Liver (tissue), 9 donors: ENCODE measurements around the gene CRACR2A. TPM values are rescaled to one million over a fixed set of nuclear protein-coding genes. Genes with fewer than 3 reads are reported as not detected.

ENCODE experiments used
- DNase-seq: peaks from one replicate; pipeline ENCODE4 v3.0.0-alpha.2; 2017; ENCODE audit warnings: low spot score
- H3K27ac ChIP-seq, 2 donors: one replicate each; pipeline ENCODE4 v1.7.0; 2013; ENCODE audit warnings: inconsistent platforms in 2 of 2, low read length in 2 of 2, control low read depth in 1 of 2, low read depth in 1 of 2, mild to moderate bottlenecking in 1 of 2
- H3K27me3 ChIP-seq, 4 donors: one replicate each; pipeline versions ENCODE4 v1.6.1 to v1.7.0; 2013; ENCODE audit warnings: low read length in 3 of 4, inconsistent platforms in 1 of 4, mild to moderate bottlenecking in 1 of 4, moderate library complexity in 1 of 4; ENCODE audit not compliant: control insufficient read depth in 4 of 4, insufficient read depth in 4 of 4
- H3K36me3 ChIP-seq, 4 donors: one replicate each; pipeline versions ENCODE4 v1.6.1 to v1.7.0; 2013; ENCODE audit warnings: low read length in 3 of 4, mild to moderate bottlenecking in 3 of 4, low read depth in 1 of 4, moderate library complexity in 1 of 4; ENCODE audit not compliant: control insufficient read depth in 4 of 4, insufficient read depth in 3 of 4
- H3K4me1 ChIP-seq, 4 donors: one replicate each; pipeline versions ENCODE4 v1.6.1 to v1.7.0; 2013; ENCODE audit warnings: low read length in 3 of 4, mild to moderate bottlenecking in 3 of 4, moderate library complexity in 1 of 4; ENCODE audit not compliant: control insufficient read depth in 4 of 4, insufficient read depth in 4 of 4
- H3K4me3 ChIP-seq, 3 donors: one replicate each; pipeline versions ENCODE4 v1.6.1 to v1.7.0; 2013; ENCODE audit warnings: low read length in 3 of 3, control low read depth in 1 of 3, low read depth in 1 of 3, mild to moderate bottlenecking in 1 of 3
- H3K9ac ChIP-seq, 2 donors: one replicate each; pipeline ENCODE4 v1.7.0; 2013; ENCODE audit warnings: low read length in 2 of 2, mild to moderate bottlenecking in 2 of 2, moderate library complexity in 2 of 2, control low read depth in 1 of 2, low read depth in 1 of 2
- H3K9me3 ChIP-seq, 4 donors: one replicate each; pipeline versions ENCODE4 v1.6.1 to v1.7.0; 2013; ENCODE audit warnings: low read length in 3 of 4; ENCODE audit not compliant: control insufficient read depth in 4 of 4
- CTCF ChIP-seq: fragments of 150-350 bp; IDR thresholded peaks from 2 replicates; pipeline ENCODE4 v1.5.1; 2017; ENCODE audit warnings: improper control_type of control experiment, low read depth, low read length; ENCODE audit not compliant: missing input control
- EGR1 ChIP-seq, 2 donors: IDR thresholded peaks; 2 replicates each; pipeline ENCODE4 v1.6.1; 2016 to 2018; ENCODE audit warnings: antibody characterized with exemption in 2 of 2, low read depth in 2 of 2
- FOXA1 ChIP-seq: IDR thresholded peaks from 2 replicates; pipeline ENCODE4 v1.6.1; 2016; ENCODE audit warnings: antibody characterized with exemption
- FOXA2 ChIP-seq: IDR thresholded peaks from 2 replicates; pipeline ENCODE4 v1.6.1; 2016; ENCODE audit warnings: antibody characterized with exemption
- HNF4G ChIP-seq: IDR thresholded peaks from 2 replicates; pipeline ENCODE4 v1.6.1; 2016; ENCODE audit warnings: antibody characterized with exemption
- RAD21 ChIP-seq, 2 donors: IDR thresholded peaks; 2 replicates each; pipeline ENCODE4 v1.6.1; 2016; ENCODE audit warnings: antibody characterized with exemption in 2 of 2, mild to moderate bottlenecking in 2 of 2
- RXRA ChIP-seq, 2 donors: IDR thresholded peaks; 2 replicates each; pipeline ENCODE4 v1.6.1; 2017 to 2018; ENCODE audit warnings: antibody characterized with exemption in 2 of 2, mild to moderate bottlenecking in 1 of 2
- TAF1 ChIP-seq: conservative IDR thresholded peaks from 2 replicates; pipeline ENCODE4 v1.6.1; 2016; ENCODE audit warnings: antibody characterized with exemption, mild to moderate bottlenecking
- YY1 ChIP-seq: IDR thresholded peaks from 2 replicates; pipeline ENCODE4 v1.6.1; 2016; ENCODE audit warnings: antibody characterized with exemption, mild to moderate bottlenecking
- ZBTB33 ChIP-seq: IDR thresholded peaks from 2 replicates; pipeline ENCODE4 v1.6.1; 2016; ENCODE audit warnings: antibody characterized with exemption
- WGBS: extraction: QIAGEN DNeasy Blood & Tissue Kit; methylation state at CpG from one replicate; pipeline ENCODE4 v1.1.7; 2013; 5-methylcytosine and 5-hydroxymethylcytosine counted together
- polyA plus RNA-seq, 2 donors: library from polyadenylated mRNA; stranded (reverse) in 1 of 2; unstranded in 1 of 2; fragments of 200-250 nt in 1 of 2; fragments of >200 nt in 1 of 2; fragmentation: Nextera tagmentation in 1 of 2; extraction: Ambion mirVana in 1 of 2; gene quantifications; one replicate each; pipeline versions ENCODE4 v1.2.1 to v1.2.3, GENCODE V29; 2013 to 2015
- total RNA-seq, 2 donors: library from RNA; depleted of rRNA; stranded (reverse); fragments of >200 nt; gene quantifications; one replicate each; pipeline ENCODE4 v1.2.3, GENCODE V29; 2014
- donor health status: healthy.
- donor health status: healthy.
- donor health status: healthy.
- donor health status: healthy.
- donor health status: healthy.

Gene CRACR2A
- total and polyA plus RNA-seq, 4 donors, result 0.33 to 4.2 (median 1.4) TPM

DNA sequence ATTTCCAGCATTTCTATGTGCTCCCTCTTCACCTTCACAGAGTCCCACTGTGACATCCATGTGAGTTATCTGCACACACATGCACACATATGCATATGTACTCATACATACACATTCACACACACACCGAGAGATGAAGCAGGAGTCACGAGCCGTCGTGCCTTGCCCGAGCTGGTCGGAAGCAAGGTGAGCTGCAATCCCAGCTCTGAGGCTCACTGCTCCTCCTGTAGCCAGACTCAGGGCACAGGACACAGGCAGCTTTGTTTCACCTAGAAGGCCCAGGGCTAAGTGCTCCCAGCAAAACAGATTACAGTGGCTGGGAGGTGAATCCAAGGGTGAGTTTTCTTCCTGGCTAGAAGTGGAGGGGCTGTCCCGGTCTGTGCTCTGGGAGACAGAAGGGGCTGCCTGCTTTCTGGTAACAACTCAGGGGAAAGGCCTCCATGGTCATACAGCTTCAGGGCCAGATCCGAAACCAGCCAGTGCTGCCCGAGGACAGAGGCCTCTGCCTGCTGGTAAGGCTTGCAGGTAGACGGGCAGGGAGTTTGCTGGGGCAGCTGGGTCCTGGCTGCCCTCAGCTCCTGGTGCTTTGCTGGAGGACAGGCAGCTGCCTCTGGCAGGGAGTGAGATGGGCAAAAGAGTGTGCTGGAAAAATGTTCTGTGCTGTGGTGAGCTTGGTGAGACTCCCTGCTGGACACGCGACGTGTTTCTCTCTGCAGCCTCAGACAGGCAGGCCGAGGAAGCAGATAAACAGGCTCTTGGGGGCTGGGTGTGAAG, 123.7 kb downstream of the CRACR2A start:
- no peak overlapping the region for H3K4me3 ChIP-seq
- no peak for TF ChIP-seq FOXA1
- no peak for TF ChIP-seq YY1
- TF ChIP-seq EGR1 (IDR thresholded peaks at IDR 0.05; ENCODE audit: low read depth in 2 of 2), result no peak
- no peak for TF ChIP-seq RXRA (IDR thresholded peaks at IDR 0.05)
- no peak for DNase-seq
- no peaks in the 10 kb centered on the region for H3K4me1 ChIP-seq
- H3K36me3 ChIP-seq, result peaks cover 0 to 4% (median 3%) of the 10 kb centered on the region in 4 donors
- H3K27ac ChIP-seq, result no peak overlapping the region
- H3K27me3 ChIP-seq, result no peaks in the 10 kb centered on the region
- WGBS, result 93% methylated on average over 14 of the region's 14 CpGs
- no peaks in the 10 kb centered on the region for H3K9me3 ChIP-seq
- no peak overlapping the region for H3K9ac ChIP-seq

DNA sequence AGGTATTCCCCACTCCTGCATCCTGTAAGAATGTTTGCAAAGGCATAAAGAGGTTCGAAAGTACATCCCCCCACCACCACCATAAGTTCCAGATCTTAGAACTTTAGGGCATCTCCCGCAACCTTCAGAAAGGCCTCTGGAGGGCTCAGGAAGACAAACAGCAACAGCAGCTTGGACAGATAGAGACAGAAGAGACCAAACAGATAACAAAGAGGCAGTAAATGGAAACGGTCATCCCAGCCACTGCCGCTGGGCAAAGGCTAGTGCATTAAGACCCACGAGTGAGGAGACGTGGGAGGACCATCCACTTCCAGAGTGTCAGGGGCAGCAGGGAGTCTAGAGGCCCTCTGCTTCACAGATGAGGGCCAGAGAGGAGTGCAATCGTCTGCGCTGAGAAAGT, 124.3 kb downstream of the CRACR2A start:
- no peak for TF ChIP-seq ZBTB33
- TF ChIP-seq TAF1, result no peak
- no peaks in the 10 kb centered on the region for H3K27me3 ChIP-seq
- 92% methylated on average over 8 of the region's 8 CpGs for WGBS
- H3K4me3 ChIP-seq, result no peak overlapping the region
- peaks cover 0 to 4% (median 3%) of the 10 kb centered on the region in 4 donors for H3K36me3 ChIP-seq
- no peak for DNase-seq
- no peaks in the 10 kb centered on the region for H3K4me1 ChIP-seq
- H3K9me3 ChIP-seq, result no peaks in the 10 kb centered on the region
- H3K27ac ChIP-seq, result no peak overlapping the region
- no peak overlapping the region for H3K9ac ChIP-seq

DNA sequence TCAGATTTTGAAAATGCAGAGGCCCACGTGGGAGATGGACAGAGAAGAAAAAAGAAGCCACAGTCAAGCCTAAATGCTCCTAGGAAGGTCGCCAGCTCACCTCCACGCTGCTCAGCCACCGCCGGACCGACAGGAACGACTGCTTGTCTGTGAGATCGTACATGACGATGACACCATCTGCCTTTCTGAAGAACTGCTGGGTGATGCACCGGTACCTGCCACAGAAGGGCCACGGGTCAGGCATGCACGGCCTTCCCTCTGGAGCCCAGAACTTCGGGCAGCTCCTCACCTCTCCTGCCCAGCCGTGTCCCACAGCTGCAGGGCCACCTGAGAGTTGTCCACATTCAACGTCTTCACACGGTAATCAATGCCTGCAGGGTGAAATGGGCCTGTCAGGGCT, 125.6 kb downstream of the CRACR2A start:
- H3K27ac ChIP-seq, result no peak overlapping the region
- TF ChIP-seq RXRA (IDR thresholded peaks at IDR 0.05) (no peak), HNF4G (no peak), ZBTB33 (no peak), FOXA2 (no peak), RAD21 (IDR thresholded peaks at IDR 0.05) (no peak), CTCF (no peak)
- no peaks in the 10 kb centered on the region for H3K4me1 ChIP-seq
- no peaks in the 10 kb centered on the region for H3K9me3 ChIP-seq
- DNase-seq, result no peak
- 96% methylated on average over 16 of the region's 16 CpGs for WGBS
- H3K27me3 ChIP-seq, result no peaks in the 10 kb centered on the region
- no peak overlapping the region for H3K4me3 ChIP-seq
- no peak overlapping the region for H3K9ac ChIP-seq
- peaks cover 0 to 4% (median 3%) of the 10 kb centered on the region in 4 donors for H3K36me3 ChIP-seq
